ENCODE results near the gene DNLZ.

GRCh38 chr9:136329211-136329627 lies 34.3 kb downstream of the DNLZ start:
- TF ChIP-seq CTCF (IDR thresholded peaks at IDR 0.05): no peak
- TF ChIP-seq POLR2A (IDR thresholded peaks at IDR 0.05): no peak
